HUES48 (cell line): ENCODE results near the gene CDX2.
"Not testable (repeated sequence)": the region's sequence is repeated elsewhere in the genome, so short reads cannot be mapped to it uniquely, and the experiment has no call there.

Experiments used
- H3K27ac ChIP-seq: one replicate; pipeline ENCODE4 v1.7.0; 2013; ENCODE audit warnings: low read depth, low read length, inconsistent platforms
- H3K27me3 ChIP-seq: 2 replicates; pipeline ENCODE4 v1.6.1; 2013; ENCODE audit warnings: mild to moderate bottlenecking, low read length; ENCODE audit not compliant: control insufficient read depth, insufficient read depth
- H3K36me3 ChIP-seq: 2 replicates; pipeline ENCODE4 v1.6.1; 2013; ENCODE audit warnings: low read length; ENCODE audit not compliant: control insufficient read depth, insufficient read depth
- H3K4me1 ChIP-seq: 2 replicates; pipeline ENCODE4 v1.6.1; 2013; ENCODE audit warnings: mild to moderate bottlenecking, low read length; ENCODE audit not compliant: control insufficient read depth, insufficient read depth
- H3K4me3 ChIP-seq: 2 replicates; pipeline ENCODE4 v1.5.1; 2013; ENCODE audit warnings: mild to moderate bottlenecking, low read depth, low read length
- H3K9ac ChIP-seq: 2 replicates; pipeline ENCODE4 v1.6.1; 2013; ENCODE audit warnings: mild to moderate bottlenecking, low read depth, low read length, moderate library complexity
- H3K9me3 ChIP-seq: 2 replicates; pipeline ENCODE4 v1.6.1; 2013; ENCODE audit warnings: low read length; ENCODE audit not compliant: control insufficient read depth, insufficient read depth

Gene CDX2

DNA sequence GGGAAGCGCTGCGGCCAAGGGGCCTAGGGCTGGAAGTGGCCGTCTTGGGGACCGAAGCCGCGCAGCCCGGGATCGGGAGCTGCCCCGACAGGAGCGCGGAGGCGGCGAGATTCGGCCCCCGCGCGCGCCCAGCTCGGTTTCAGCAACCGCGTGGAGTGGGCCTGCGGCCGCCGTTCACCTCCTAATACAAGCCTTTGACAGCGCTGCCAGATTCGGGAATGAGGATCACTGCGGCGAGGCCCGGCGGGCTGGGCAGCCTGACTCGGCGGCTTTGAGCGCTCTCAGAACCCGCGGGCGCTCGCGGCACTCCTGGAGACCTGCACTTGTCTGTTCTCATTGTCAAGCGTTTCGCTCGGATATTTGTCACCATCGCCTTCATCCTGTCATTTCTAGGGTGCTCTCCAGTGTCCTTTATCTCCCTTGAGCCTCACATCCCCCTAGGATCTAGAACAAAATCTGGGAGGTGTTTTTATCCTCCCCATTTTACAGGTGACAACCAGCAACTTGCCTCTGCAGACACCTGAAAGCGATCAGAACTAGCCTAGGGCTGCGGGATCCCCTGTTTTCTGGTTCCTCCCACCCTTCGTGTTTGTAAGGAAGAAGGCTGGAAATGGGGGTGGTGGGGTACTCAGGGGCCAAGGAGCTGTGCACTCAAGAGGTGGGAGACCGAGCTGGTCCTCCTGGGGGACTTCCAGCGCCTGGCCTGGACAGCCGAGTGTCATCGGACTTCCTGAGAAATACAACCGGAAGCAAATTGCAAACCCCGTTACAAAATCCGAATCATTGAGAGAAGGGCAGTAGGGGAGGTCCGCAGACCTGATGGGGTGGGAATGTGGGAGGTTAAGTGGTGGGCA, 1.5 kb upstream of the CDX2 start:
- no peak overlapping the region for H3K4me3 ChIP-seq
- H3K9me3 ChIP-seq: peaks cover 4% of the 10 kb centered on the region; the same call in 1 of the 2 replicates
- H3K9ac ChIP-seq: no peak overlapping the region
- no peaks in the 10 kb centered on the region for H3K36me3 ChIP-seq
- peaks cover 100% of the 10 kb centered on the region for H3K27me3 ChIP-seq
- no peak overlapping the region for H3K27ac ChIP-seq
- H3K4me1 ChIP-seq: peaks cover 40% of the 10 kb centered on the region

DNA sequence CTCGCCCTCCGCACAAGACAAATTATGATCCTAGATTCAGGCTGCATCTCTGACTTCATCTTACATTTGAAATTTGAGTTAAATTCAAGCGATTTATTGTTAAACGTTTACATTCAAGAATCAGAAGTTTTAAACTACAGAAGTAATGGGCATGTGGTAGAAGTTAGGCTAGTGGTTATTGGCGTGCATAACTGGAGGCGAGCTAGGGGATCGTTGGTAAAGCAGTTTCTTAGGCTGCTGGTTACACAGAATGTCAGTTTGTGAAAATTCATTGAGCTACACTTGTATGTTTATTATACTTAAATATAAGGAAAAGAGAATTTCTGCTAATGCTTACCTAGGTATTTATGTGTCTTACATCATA, 733 bp upstream of the CDX2 start:
- no peaks in the 10 kb centered on the region for H3K36me3 ChIP-seq
- peaks cover 100% of the 10 kb centered on the region for H3K27me3 ChIP-seq
- H3K27ac ChIP-seq: no peak overlapping the region
- peaks cover 44% of the 10 kb centered on the region for H3K4me1 ChIP-seq
- H3K9ac ChIP-seq: no peak overlapping the region
- no peak overlapping the region for H3K4me3 ChIP-seq
- peaks cover 4% of the 10 kb centered on the region; the same call in 1 of the 2 replicates for H3K9me3 ChIP-seq

DNA sequence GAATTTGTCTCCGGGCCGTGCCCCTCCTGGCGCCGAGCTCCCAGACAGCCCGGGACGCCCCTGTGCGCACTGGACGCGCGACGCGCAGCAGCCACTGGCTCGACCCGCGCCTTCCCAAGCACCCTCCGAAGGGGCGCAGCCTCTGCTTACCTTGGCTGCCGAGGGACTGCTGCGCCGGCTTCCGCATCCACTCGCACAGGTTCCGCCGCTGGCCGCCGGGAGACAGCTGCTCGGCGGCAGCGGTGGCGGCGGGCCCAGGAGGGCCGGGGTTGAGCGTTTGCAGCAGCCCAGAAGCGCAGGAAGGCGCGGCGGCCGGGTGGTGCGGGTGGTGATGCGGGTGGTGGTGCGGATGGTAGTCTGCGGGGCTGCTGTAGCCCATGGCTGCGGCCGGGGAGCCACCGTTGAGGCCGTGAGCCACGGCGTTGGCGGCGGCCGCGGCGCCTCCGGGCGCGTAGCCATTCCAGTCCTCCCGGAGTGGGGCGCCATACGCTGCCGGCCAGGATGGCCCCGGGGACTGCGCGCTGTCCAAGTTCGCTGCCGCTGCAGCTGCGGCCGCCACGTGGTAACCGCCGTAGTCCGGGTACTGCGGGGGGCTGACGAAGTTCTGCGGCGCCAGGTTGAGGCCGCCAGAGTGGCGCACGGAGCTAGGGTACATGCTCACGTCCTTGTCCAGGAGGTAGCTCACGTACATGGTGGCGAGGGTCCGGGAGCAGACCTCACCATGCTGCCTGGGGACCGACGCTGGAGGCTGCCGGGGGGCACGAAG, 616 bp downstream of the CDX2 start:
- Histone ChIP-seq H3K4me3 (peak overlapping the region; percentile 41), H3K9me3 (no peaks in the 10 kb centered on the region), H3K36me3 (no peaks in the 10 kb centered on the region), H3K27me3 (peaks cover 100% of the 10 kb centered on the region), H3K4me1 (peaks cover 44% of the 10 kb centered on the region), H3K27ac (no peak overlapping the region), H3K9ac (no peak overlapping the region)

DNA sequence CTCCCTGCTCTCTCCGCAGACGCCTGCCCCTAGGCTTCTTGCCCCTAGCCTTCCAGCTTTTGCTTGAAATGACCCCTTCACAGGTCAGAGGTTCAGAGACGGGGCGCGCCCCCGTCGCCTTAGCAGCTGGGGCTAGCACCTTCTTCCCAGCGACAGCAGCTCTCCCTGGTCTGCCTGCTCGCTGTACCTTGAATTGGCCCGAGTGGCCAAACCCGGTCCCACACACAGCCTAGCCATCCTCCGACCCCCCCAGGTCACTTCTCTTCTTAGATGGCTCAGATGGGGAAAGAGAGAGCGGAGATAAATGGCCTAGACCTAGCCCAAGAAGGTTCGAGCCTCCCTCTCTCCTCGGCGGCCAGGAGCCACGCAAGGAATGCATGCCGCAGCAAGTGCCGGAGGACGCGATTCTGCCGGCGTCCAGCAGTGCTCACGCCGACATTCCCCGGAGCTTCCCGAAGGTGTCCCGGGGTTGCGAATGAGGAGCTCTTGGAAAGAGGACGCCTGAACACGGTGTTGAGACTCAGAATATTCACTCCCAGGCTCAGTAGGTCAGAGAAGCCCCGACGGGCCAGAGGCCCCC, 1.3 kb downstream of the CDX2 start:
- Histone ChIP-seq H3K36me3 (no peaks in the 10 kb centered on the region), H3K9me3 (no peaks in the 10 kb centered on the region), H3K27ac (no peak overlapping the region), H3K4me3 (no peak overlapping the region), H3K4me1 (peaks cover 49% of the 10 kb centered on the region), H3K27me3 (peaks cover 100% of the 10 kb centered on the region), H3K9ac (no peak overlapping the region)

DNA sequence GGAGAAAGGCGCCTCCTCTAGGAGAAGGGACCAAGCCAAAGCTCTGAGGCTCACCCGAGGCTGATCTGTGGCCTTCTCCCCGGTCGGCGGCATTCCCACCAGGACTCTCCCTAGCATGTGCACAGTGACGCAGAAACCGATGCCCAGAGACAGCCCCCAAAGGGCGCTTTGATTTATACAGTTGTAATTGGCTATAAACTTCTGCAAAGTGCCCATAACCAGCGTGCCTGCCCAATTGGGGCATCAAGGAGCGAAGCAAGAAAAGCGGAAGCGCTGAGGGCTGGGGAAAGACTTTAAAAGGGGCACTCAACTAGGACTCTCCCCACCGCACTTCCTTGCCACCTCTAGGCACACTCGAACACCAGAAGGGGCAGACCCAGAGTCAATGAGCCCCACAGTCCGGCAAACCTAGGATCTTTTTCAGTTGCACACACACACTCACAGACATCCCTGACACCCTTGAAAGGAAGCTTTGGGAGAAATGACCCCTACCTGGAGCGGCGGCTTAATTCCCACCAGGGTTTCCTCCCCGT, 1.8 kb downstream of the CDX2 start:
- no peak overlapping the region for H3K27ac ChIP-seq
- H3K36me3 ChIP-seq: no peaks in the 10 kb centered on the region
- no peak overlapping the region for H3K9ac ChIP-seq
- no peaks in the 10 kb centered on the region for H3K9me3 ChIP-seq
- H3K27me3 ChIP-seq: peaks cover 100% of the 10 kb centered on the region
- H3K4me3 ChIP-seq: no peak overlapping the region
- peaks cover 53% of the 10 kb centered on the region for H3K4me1 ChIP-seq

DNA sequence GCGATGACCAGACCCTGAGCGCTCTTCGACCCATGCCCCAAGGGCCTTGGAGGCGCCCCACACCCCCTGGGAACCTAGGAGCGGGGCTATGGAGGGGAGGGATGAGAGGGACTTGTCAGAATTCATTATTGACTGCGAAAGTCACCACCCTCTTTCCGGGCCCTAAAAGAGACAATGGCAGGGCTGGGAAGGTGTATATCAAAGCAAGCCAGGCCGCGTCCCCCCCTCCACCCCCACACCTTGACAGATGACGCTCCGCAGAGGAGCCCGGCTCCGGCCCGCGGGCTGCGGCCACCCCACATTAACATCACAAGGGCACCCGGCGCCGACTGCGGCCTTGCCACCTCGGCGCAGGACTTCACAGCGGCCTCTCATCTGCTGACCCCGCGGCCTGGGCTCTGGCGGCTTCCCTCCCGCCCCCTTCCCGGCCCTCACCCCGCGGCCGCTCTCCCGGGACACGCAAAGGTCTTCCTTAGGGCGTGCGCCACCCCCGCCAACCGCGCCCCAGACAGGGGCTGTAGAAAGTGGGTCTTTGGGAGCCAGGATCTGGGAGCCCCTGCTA, 2.4 kb downstream of the CDX2 start:
- Histone ChIP-seq H3K36me3 (no peaks in the 10 kb centered on the region), H3K27ac (no peak overlapping the region), H3K4me3 (no peak overlapping the region), H3K4me1 (peaks cover 53% of the 10 kb centered on the region), H3K9ac (no peak overlapping the region), H3K27me3 (peaks cover 100% of the 10 kb centered on the region), H3K9me3 (no peaks in the 10 kb centered on the region)

DNA sequence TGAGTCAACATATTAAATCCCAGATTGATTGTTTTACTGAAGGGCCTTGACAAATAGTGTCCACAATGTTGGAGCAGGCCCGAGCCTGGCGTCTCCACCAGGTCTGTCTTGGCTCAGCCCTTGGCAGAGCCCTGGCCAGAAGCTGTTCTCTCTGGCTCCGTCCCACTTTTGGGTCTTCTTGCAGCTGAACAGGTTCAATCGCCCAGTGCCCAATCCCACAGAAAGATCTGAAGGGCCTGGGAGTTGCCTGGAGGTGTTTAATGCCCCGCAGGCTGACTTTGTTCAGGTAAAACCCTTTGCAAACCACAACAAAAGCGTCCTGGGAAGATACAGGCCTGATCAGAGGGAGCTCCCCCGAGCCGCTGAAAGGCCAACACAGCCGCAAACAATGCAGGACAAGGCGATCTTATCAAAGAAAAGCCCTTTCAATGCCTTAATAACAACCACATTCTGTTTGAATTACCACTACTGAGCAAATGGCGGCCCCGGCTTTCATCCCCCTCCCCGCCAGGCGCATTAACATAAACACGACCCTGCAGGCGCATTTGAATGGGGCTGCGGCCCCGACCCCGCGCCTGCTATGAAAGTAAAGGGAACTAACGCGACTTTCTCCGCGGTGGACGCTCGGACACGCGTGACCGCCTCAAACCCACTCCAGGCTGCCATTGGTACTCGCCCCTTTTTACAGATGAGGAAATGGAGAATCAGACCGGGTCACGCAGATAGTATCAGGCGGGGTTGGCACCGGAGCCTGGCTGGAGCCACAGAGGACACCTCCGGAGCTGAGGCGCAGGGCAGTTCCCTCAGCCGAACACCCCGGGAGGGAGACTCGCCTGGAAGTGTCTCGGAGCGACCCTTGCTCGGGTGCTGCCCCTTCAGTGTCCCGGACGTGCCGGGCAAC, 3.1 kb downstream of the CDX2 start:
- no peak overlapping the region for H3K4me3 ChIP-seq
- H3K4me1 ChIP-seq: peaks cover 50% of the 10 kb centered on the region
- no peaks in the 10 kb centered on the region for H3K9me3 ChIP-seq
- H3K27ac ChIP-seq: no peak overlapping the region
- H3K36me3 ChIP-seq: no peaks in the 10 kb centered on the region
- H3K9ac ChIP-seq: no peak overlapping the region
- H3K27me3 ChIP-seq: peaks cover 100% of the 10 kb centered on the region

DNA sequence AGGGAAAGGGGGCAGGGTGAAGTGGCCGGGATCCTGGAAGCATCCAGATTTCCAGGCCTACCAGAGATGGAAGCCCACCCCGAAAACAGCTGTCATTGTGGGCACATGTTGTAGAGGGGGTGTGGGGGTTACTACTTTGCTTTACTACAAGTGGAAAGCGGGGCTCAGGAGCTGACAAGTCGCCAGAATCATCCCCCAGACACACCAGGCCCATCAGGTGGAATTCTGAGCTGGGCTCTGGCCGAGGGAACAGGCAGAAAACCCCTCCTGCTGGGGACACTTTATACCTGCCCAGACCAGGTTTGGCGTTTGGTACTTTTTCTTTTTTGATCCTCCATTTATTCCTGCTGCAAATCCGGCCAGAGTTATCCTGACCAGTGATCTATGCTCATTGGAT, 3.8 kb downstream of the CDX2 start:
- Histone ChIP-seq H3K36me3 (no peaks in the 10 kb centered on the region), H3K4me1 (peaks cover 44% of the 10 kb centered on the region), H3K9ac (no peak overlapping the region), H3K9me3 (no peaks in the 10 kb centered on the region), H3K27ac (no peak overlapping the region), H3K27me3 (peaks cover 100% of the 10 kb centered on the region), H3K4me3 (no peak overlapping the region)

DNA sequence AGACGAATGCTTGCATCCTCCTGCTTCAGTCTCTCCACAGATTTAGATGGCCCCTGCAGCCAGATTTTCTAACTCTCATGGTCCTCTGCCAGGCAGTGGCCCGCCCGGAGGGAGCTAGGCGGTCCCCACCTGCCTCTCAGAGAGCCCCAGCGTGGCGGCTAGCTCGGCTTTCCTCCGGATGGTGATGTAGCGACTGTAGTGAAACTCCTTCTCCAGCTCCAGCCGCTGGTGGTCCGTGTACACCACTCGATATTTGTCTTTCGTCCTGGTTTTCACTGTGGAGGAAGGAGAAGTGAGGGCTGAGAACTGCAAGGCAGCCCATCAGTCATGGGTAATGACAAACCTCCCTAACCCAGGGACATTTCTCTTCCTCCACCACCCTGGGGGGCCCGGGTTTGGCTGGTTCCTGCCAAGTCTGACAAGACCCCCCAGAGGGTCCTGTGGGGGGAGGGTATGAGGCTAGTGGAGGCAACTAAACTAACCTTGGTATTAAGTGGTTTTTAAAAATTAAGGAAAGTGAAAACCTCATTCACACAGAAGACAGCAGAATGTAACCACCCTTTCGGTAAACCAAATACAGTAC, 4.3 kb downstream of the CDX2 start:
- no peaks in the 10 kb centered on the region for H3K36me3 ChIP-seq
- peaks cover 39% of the 10 kb centered on the region for H3K4me1 ChIP-seq
- H3K27me3 ChIP-seq: peaks cover 100% of the 10 kb centered on the region
- H3K4me3 ChIP-seq: no peak overlapping the region
- H3K27ac ChIP-seq: no peak overlapping the region
- H3K9me3 ChIP-seq: no peaks in the 10 kb centered on the region
- no peak overlapping the region for H3K9ac ChIP-seq

DNA sequence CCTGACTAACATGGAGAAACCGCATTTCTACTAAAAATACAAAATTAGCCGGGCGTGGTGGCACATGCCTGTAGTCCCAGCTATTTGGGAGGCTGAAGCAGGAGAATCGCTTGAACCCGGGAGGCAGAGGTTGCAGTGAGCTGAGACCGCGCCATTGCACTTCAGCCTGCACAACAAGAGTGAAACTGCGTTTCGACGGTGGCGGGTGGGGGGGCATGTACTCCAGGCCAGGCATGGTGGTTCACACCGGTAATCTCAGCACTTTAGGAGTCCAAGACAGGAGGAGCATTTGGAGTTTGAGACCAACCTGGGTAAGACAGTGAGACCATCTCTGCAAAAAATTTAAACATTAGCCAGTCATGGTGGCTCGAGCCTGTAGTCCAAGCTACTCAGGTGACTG, 4.9 kb downstream of the CDX2 start:
- Histone ChIP-seq H3K4me1 (peaks cover 32% of the 10 kb centered on the region), H3K27me3 (peaks cover 100% of the 10 kb centered on the region)
- not testable (repeated sequence) for H3K36me3 ChIP-seq, H3K4me3 ChIP-seq, H3K9me3 ChIP-seq, H3K27ac ChIP-seq, H3K9ac ChIP-seq
